ENCODE data around the gene ADCY4. TPM values are rescaled to one million over a fixed set of nuclear protein-coding genes. Genes with fewer than 3 reads are reported as not detected.

ADCY4 gene
- total RNA-seq, 4 donors from 2014 or later: 3.1 to 23.1 (median 11.7) TPM

GRCh38 chr14:24337144-24337823 is 2.4 kb upstream of the ADCY4 start:
- H3K4me3 ChIP-seq: no peak overlapping the region
- H3K36me3 ChIP-seq: peaks cover 0 to 30% (median 0%) of the 10 kb centered on the region in 3 donors
- no peak for DNase-seq
- peaks cover 30 to 79% (median 41%) of the 10 kb centered on the region in 3 donors for H3K4me1 ChIP-seq
- peaks cover 0 to 39% (median 6%) of the 10 kb centered on the region in 4 donors for H3K27me3 ChIP-seq
- no peak for TF ChIP-seq POLR2A (IDR thresholded peaks at IDR 0.05)
- TF ChIP-seq CTCF (IDR thresholded peaks at IDR 0.05): no peak
- H3K27ac ChIP-seq: no peak overlapping the region
- WGBS, 2 donors: 58 to 76% methylated on average over 3 to 4 of the region's 7 CpGs
- no peaks in the 10 kb centered on the region for H3K9me3 ChIP-seq
- intact Hi-C loops (cut with DNase I): no loop called here

GRCh38 chr14:24335461-24336171 is 745 bp upstream of the ADCY4 start:
- Histone ChIP-seq H3K27me3 (peaks cover 0 to 39% (median 6%) of the 10 kb centered on the region in 4 donors), H3K4me1 (peaks cover 30 to 87% (median 47%) of the 10 kb centered on the region in 3 donors), H3K4me3 (peak overlapping the region in 3 of 4 donors; percentile 48 to 70 (median 52)), H3K9me3 (no peaks in the 10 kb centered on the region), H3K27ac (peak overlapping the region in 3 of 4 donors; percentile 80 to 88 (median 83)), H3K36me3 (peaks cover 0 to 30% (median 0%) of the 10 kb centered on the region in 3 donors)
- TF ChIP-seq CTCF (IDR thresholded peaks at IDR 0.05): no peak
- no peak for TF ChIP-seq POLR2A (IDR thresholded peaks at IDR 0.05)
- DNase-seq: no peak
- 33 to 79% methylated on average over 2 to 11 of the region's 12 CpGs for WGBS, 2 donors
- intact Hi-C loops (cut with DNase I): no loop called here

GRCh38 chr14:24332268-24332993 is 2.4 kb downstream of the ADCY4 start:
- peak; percentile 61 to 85 (median 76) for TF ChIP-seq CTCF (IDR thresholded peaks at IDR 0.05)
- no peak for TF ChIP-seq POLR2A (IDR thresholded peaks at IDR 0.05)
- peak overlapping the region in 2 of 4 donors; percentile 12 to 15 for H3K27ac ChIP-seq
- peaks cover 0 to 39% (median 6%) of the 10 kb centered on the region in 4 donors for H3K27me3 ChIP-seq
- intact Hi-C loops (cut with DNase I): loop anchor here (5.0 kb wide), 1 partner anchor 100 kb away; no protein-coding TSS in a partner anchor
- no peaks in the 10 kb centered on the region for H3K9me3 ChIP-seq
- 6 to 22% methylated on average over 18 to 39 of the region's 56 CpGs for WGBS, 2 donors
- peaks cover 22 to 88% (median 34%) of the 10 kb centered on the region in 3 donors for H3K4me1 ChIP-seq
- peak overlapping the region; percentile 8 to 70 (median 34) for H3K4me3 ChIP-seq
- DNase-seq: no peak
- peaks cover 0 to 18% (median 0%) of the 10 kb centered on the region in 3 donors for H3K36me3 ChIP-seq

GRCh38 chr14:24331731-24332267 is 3.1 kb downstream of the ADCY4 start:
- Histone ChIP-seq H3K27ac (no peak overlapping the region), H3K9me3 (no peaks in the 10 kb centered on the region), H3K36me3 (peaks cover 0 to 11% (median 0%) of the 10 kb centered on the region in 3 donors), H3K4me3 (no peak overlapping the region), H3K4me1 (peaks cover 22 to 85% (median 34%) of the 10 kb centered on the region in 3 donors), H3K27me3 (peaks cover 0 to 39% (median 6%) of the 10 kb centered on the region in 4 donors)
- intact Hi-C loops (cut with DNase I): loop anchor here (5.0 kb wide), 1 partner anchor 101 kb away; no protein-coding TSS in a partner anchor
- TF ChIP-seq POLR2A (IDR thresholded peaks at IDR 0.05) (no peak), CTCF (IDR thresholded peaks at IDR 0.05) (no peak)
- no peak for DNase-seq
- 25 to 44% methylated on average over 6 to 10 of the region's 26 CpGs for WGBS, 2 donors

Data from esophagus squamous epithelium (tissue), 5 donors.